ENCODE data around the gene DOCK4.

Gene DOCK4

GRCh38 chr7:112073530-112073929 is 132.7 kb downstream of the DOCK4 start:
- DNase-seq, result no peak

- DNase-seq, result no peak
Measured at GRCh38 chr7:112072541-112073245, 133.5 kb downstream of the DOCK4 start.

- DNase-seq, result no peak
Measured at GRCh38 chr7:112071856-112072255, 134.3 kb downstream of the DOCK4 start.

- no peak for DNase-seq
Measured at GRCh38 chr7:112070674-112071256, 135.4 kb downstream of the DOCK4 start.

- DNase-seq, result no peak
Measured at GRCh38 chr7:112069879-112070321, 136.3 kb downstream of the DOCK4 start.

- no peak for DNase-seq
Measured at GRCh38 chr7:112068967-112069366, 137.2 kb downstream of the DOCK4 start.

GRCh38 chr7:112067632-112068540 is 138.3 kb downstream of the DOCK4 start:
- no peak for DNase-seq

GRCh38 chr7:112067200-112067599 is 139.0 kb downstream of the DOCK4 start:
- DNase-seq, result no peak

GRCh38 chr7:112065758-112066157 is 140.4 kb downstream of the DOCK4 start:
- DNase-seq, result no peak

- no peak for DNase-seq
Measured at GRCh38 chr7:112064627-112065385, 141.4 kb downstream of the DOCK4 start.

GRCh38 chr7:112063974-112064373 is 142.2 kb downstream of the DOCK4 start:
- no peak for DNase-seq

- no peak for DNase-seq
Measured at GRCh38 chr7:112061051-112061450, 145.1 kb downstream of the DOCK4 start.

GRCh38 chr7:112060625-112061024 is 145.6 kb downstream of the DOCK4 start:
- DNase-seq, result no peak

- DNase-seq, result no peak
Measured at GRCh38 chr7:112059675-112060074, 146.5 kb downstream of the DOCK4 start.

GRCh38 chr7:112058686-112059085 is 147.5 kb downstream of the DOCK4 start:
- no peak for DNase-seq

- no peak for DNase-seq
Measured at GRCh38 chr7:112056409-112056808, 149.8 kb downstream of the DOCK4 start.

- DNase-seq, result no peak
Measured at GRCh38 chr7:112053737-112054069, 152.5 kb downstream of the DOCK4 start.

- no peak for DNase-seq
Measured at GRCh38 chr7:112052993-112053736, 153.0 kb downstream of the DOCK4 start.

GRCh38 chr7:112052498-112052897 is 153.7 kb downstream of the DOCK4 start:
- no peak for DNase-seq

GRCh38 chr7:112050250-112050881 is 155.8 kb downstream of the DOCK4 start:
- DNase-seq, result no peak

- DNase-seq, result no peak
Measured at GRCh38 chr7:112049555-112050249, 156.5 kb downstream of the DOCK4 start.

All from activated naive CD4-positive, alpha-beta T cell treated with anti-CD3 and anti-CD28 coated beads, Interleukin-2, amount 50 U/mL, for 16 hours (primary cell).